Measurements from ENCODE around the gene DAAM2. TPM values are rescaled to one million over a fixed set of nuclear protein-coding genes. Genes with fewer than 3 reads are reported as not detected.

The DAAM2 gene
- total and polyA plus RNA-seq, 4 donors = 1.9 to 17.0 (median 4.4) TPM

- H3K9ac ChIP-seq (ENCODE audit: low read depth in 1 of 2, low read length in 2 of 2) = no peak overlapping the region
- no peak overlapping the region for H3K4me3 ChIP-seq (ENCODE audit: low read depth in 1 of 3, low read length in 3 of 3)
- H3K27me3 ChIP-seq (ENCODE audit: control insufficient read depth in 4 of 4, insufficient read depth in 4 of 4, low read length in 3 of 4) = no peaks in the 10 kb centered on the region
- no peaks in the 10 kb centered on the region for H3K36me3 ChIP-seq (ENCODE audit: control insufficient read depth in 4 of 4, insufficient read depth in 3 of 4, low read depth in 1 of 4, low read length in 3 of 4)
- no peaks in the 10 kb centered on the region for H3K9me3 ChIP-seq (ENCODE audit: control insufficient read depth in 4 of 4, low read length in 3 of 4)
- TF ChIP-seq RXRA (IDR thresholded peaks at IDR 0.05) = no peak
- no peak for TF ChIP-seq FOXA2 (IDR thresholded peaks at IDR 0.05)
- no peak for TF ChIP-seq HNF4G (IDR thresholded peaks at IDR 0.05)
- TF ChIP-seq YY1 (IDR thresholded peaks at IDR 0.05) = no peak
- TF ChIP-seq ATF3 (IDR thresholded peaks at IDR 0.05) = no peak
- no peak for TF ChIP-seq RAD21 (IDR thresholded peaks at IDR 0.05)
- TF ChIP-seq TAF1 (conservative IDR thresholded peaks at IDR 0.05) = no peak
- no peak for DNase-seq (ENCODE audit: low spot score)
- no peak overlapping the region for H3K27ac ChIP-seq (ENCODE audit: low read depth in 1 of 2, low read length in 2 of 2)
- H3K4me1 ChIP-seq (ENCODE audit: control insufficient read depth in 4 of 4, insufficient read depth in 4 of 4, low read length in 3 of 4) = no peaks in the 10 kb centered on the region
- 85% methylated on average over 12 of the region's 12 CpGs for WGBS
Measured at GRCh38 chr6:39843305-39844020, 51.3 kb downstream of the DAAM2 start.

- Histone ChIP-seq H3K27me3 (ENCODE audit: control insufficient read depth in 4 of 4, insufficient read depth in 4 of 4, low read length in 3 of 4) (no peaks in the 10 kb centered on the region), H3K27ac (ENCODE audit: low read depth in 1 of 2, low read length in 2 of 2) (no peak overlapping the region), H3K4me3 (ENCODE audit: low read depth in 1 of 3, low read length in 3 of 3) (no peak overlapping the region), H3K36me3 (ENCODE audit: control insufficient read depth in 4 of 4, insufficient read depth in 3 of 4, low read depth in 1 of 4, low read length in 3 of 4) (no peaks in the 10 kb centered on the region), H3K4me1 (ENCODE audit: control insufficient read depth in 4 of 4, insufficient read depth in 4 of 4, low read length in 3 of 4) (no peaks in the 10 kb centered on the region), H3K9me3 (ENCODE audit: control insufficient read depth in 4 of 4, low read length in 3 of 4) (no peaks in the 10 kb centered on the region), H3K9ac (ENCODE audit: low read depth in 1 of 2, low read length in 2 of 2) (no peak overlapping the region)
- TF ChIP-seq JUND (IDR thresholded peaks at IDR 0.05) (no peak), MAX (IDR thresholded peaks at IDR 0.05) (no peak), CTCF (IDR thresholded peaks at IDR 0.05; ENCODE audit: low read depth, low read length, missing input control) (no peak)
- WGBS = 100% methylated on average over 1 of the region's 1 CpG
- no peak for DNase-seq (ENCODE audit: low spot score)
Measured at GRCh38 chr6:39844866-39845265, 52.7 kb downstream of the DAAM2 start.

- H3K27me3 ChIP-seq (ENCODE audit: control insufficient read depth in 4 of 4, insufficient read depth in 4 of 4, low read length in 3 of 4) = no peaks in the 10 kb centered on the region
- no peak for DNase-seq (ENCODE audit: low spot score)
- H3K27ac ChIP-seq (ENCODE audit: low read depth in 1 of 2, low read length in 2 of 2) = no peak overlapping the region
- 74% methylated on average over 10 of the region's 10 CpGs for WGBS
- H3K36me3 ChIP-seq (ENCODE audit: control insufficient read depth in 4 of 4, insufficient read depth in 3 of 4, low read depth in 1 of 4, low read length in 3 of 4) = no peaks in the 10 kb centered on the region
- no peak overlapping the region for H3K4me3 ChIP-seq (ENCODE audit: low read depth in 1 of 3, low read length in 3 of 3)
- no peak overlapping the region for H3K9ac ChIP-seq (ENCODE audit: low read depth in 1 of 2, low read length in 2 of 2)
- no peaks in the 10 kb centered on the region for H3K9me3 ChIP-seq (ENCODE audit: control insufficient read depth in 4 of 4, low read length in 3 of 4)
- H3K4me1 ChIP-seq (ENCODE audit: control insufficient read depth in 4 of 4, insufficient read depth in 4 of 4, low read length in 3 of 4) = no peaks in the 10 kb centered on the region
- TF ChIP-seq TAF1 (conservative IDR thresholded peaks at IDR 0.05) = no peak
- TF ChIP-seq REST (IDR thresholded peaks at IDR 0.05) = no peak
- no peak for TF ChIP-seq RAD21 (IDR thresholded peaks at IDR 0.05)
- TF ChIP-seq FOXA1 (IDR thresholded peaks at IDR 0.05) = no peak
- no peak for TF ChIP-seq ZBTB33 (IDR thresholded peaks at IDR 0.05)
- no peak for TF ChIP-seq SP1 (IDR thresholded peaks at IDR 0.05)
- TF ChIP-seq GABPA (IDR thresholded peaks at IDR 0.05 in 1 of 2, conservative IDR thresholded peaks at IDR 0.05 in 1 of 2) = no peak
- no peak for TF ChIP-seq EGR1 (IDR thresholded peaks at IDR 0.05; ENCODE audit: low read depth in 2 of 2)
- TF ChIP-seq JUND (IDR thresholded peaks at IDR 0.05) = no peak
- TF ChIP-seq ATF3 (IDR thresholded peaks at IDR 0.05) = no peak
- no peak for TF ChIP-seq CTCF (IDR thresholded peaks at IDR 0.05; ENCODE audit: low read depth, low read length, missing input control)
- no peak for TF ChIP-seq FOXA2 (IDR thresholded peaks at IDR 0.05)
Measured at GRCh38 chr6:39847221-39847620, 55.0 kb downstream of the DAAM2 start.

Measured in liver (tissue), 9 donors.